22Rv1 (cell line): ENCODE measurements around the gene DTNB.

ENCODE experiments used
- H3K27ac ChIP-seq: fragments of 450-650 bp; 2 replicates; pipeline ENCODE4 v1.5.1; 2017
- CTCF ChIP-seq: fragments of 450-650 bp; IDR thresholded peaks from 2 replicates; pipeline ENCODE4 v1.5.1; 2017; ENCODE audit warnings: mild to moderate bottlenecking
- ZFX ChIP-seq: fragments of 450-650 bp; IDR thresholded peaks from 2 replicates; pipeline ENCODE4 v1.6.1; 2017; ENCODE audit warnings: antibody characterized with exemption, borderline replicate concordance

DTNB gene

GRCh38 chr2:25664965-25665307 lies 8.4 kb downstream of the DTNB start:
- TF ChIP-seq CTCF (peak; percentile 46), ZFX (no peak)
- H3K27ac ChIP-seq = no peak overlapping the region

GRCh38 chr2:25664183-25664964 lies 9.0 kb downstream of the DTNB start:
- peak; percentile 81 for TF ChIP-seq CTCF
- no peak for TF ChIP-seq ZFX
- no peak overlapping the region for H3K27ac ChIP-seq

- no peak for TF ChIP-seq CTCF
- no peak overlapping the region for H3K27ac ChIP-seq
Measured at GRCh38 chr2:25655316-25655715, 18.1 kb downstream of the DTNB start.

- no peak for TF ChIP-seq ZFX
- no peak for TF ChIP-seq CTCF
Measured at GRCh38 chr2:25654801-25655200, 18.6 kb downstream of the DTNB start.

GRCh38 chr2:25651782-25652455 lies 21.5 kb downstream of the DTNB start:
- H3K27ac ChIP-seq = no peak overlapping the region
- TF ChIP-seq ZFX = no peak
- no peak for TF ChIP-seq CTCF

More at GRCh38 chr2:25654801-25655200, 18.6 kb downstream of the DTNB start:
- no peak overlapping the region for H3K27ac ChIP-seq

GRCh38 chr2:25651066-25651465 lies 22.3 kb downstream of the DTNB start:
- H3K27ac ChIP-seq = no peak overlapping the region
- TF ChIP-seq ZFX = no peak
- TF ChIP-seq CTCF = no peak

GRCh38 chr2:25650256-25650655 lies 23.1 kb downstream of the DTNB start:
- no peak for TF ChIP-seq CTCF
- TF ChIP-seq ZFX = no peak
- no peak overlapping the region for H3K27ac ChIP-seq
